Activated naive CD8-positive, alpha-beta T cell treated with anti-CD3 and anti-CD28 coated beads for 36 hours (primary cell): ENCODE measurements around the gene UBE2L3. TPM values are rescaled to one million over a fixed set of nuclear protein-coding genes. Genes with fewer than 3 reads are reported as not detected.
A peak's percentile ranks its signal among the peaks of the same experiment; 100 is the strongest.
"Not testable (repeated sequence)": the region's sequence is repeated elsewhere in the genome, so short reads cannot be mapped to it uniquely, and the experiment has no call there.

Experiments used
- DNase-seq: peaks from one replicate; pipeline ENCODE4 v3.0.0; 2021
- H3K27ac Mint-ChIP-seq: one replicate; pipeline ENCODE4 v1.8.0; 2022; ENCODE audit warnings: mild to moderate bottlenecking, moderate library complexity, mixed read lengths
- H3K27me3 Mint-ChIP-seq: one replicate; pipeline ENCODE4 v1.8.0; 2022; ENCODE audit warnings: mild to moderate bottlenecking, mixed read lengths
- H3K36me3 Mint-ChIP-seq: one replicate; pipeline ENCODE4 v1.8.0; 2021; ENCODE audit warnings: mild to moderate bottlenecking, mixed read lengths
- H3K4me1 Mint-ChIP-seq: one replicate; pipeline ENCODE4 v1.8.0; 2021; ENCODE audit warnings: mixed read lengths
- H3K4me3 Mint-ChIP-seq: one replicate; pipeline ENCODE4 v1.8.0; 2022; ENCODE audit warnings: mild to moderate bottlenecking, moderate library complexity, mixed read lengths
- H3K9me3 Mint-ChIP-seq: one replicate; pipeline ENCODE4 v1.8.0; 2022; ENCODE audit warnings: mixed read lengths
- total RNA-seq, 2 experiments: library from RNA; stranded (reverse); gene quantifications; one replicate each; pipeline ENCODE4 v1.2.3, GENCODE V29; 2021

The UBE2L3 gene
- total RNA-seq, 2 experiments from 2014 or later: 70.0 to 72.9 TPM

DNA sequence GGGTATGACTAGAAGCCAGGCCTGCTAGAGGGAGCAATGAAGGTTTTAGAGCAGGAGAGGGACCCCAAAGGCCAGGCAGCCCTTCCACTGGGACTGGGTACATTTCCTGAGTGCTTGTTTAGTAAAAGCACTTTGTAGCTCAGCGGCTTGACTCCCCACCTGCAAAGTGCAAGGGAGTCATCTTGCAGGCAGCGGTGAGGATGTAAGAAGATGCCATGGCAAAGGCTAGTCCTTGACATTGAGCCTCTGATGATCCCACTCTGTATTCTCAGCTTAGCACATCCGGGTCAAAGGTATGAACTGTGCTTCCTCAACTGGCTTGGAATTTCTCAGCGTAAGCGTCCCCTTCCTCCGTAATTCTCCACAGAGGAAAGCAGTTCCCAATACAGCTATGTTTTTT is 3.1 kb upstream of the UBE2L3 start:
- no peak overlapping the region for H3K27ac Mint-ChIP-seq

GRCh38 chr22:21568347-21569075 is 997 bp downstream of the UBE2L3 start:
- no peaks in the 10 kb centered on the region for H3K27me3 Mint-ChIP-seq
- H3K4me1 Mint-ChIP-seq: peaks cover 44% of the 10 kb centered on the region
- peak overlapping the region; percentile 96 for H3K4me3 Mint-ChIP-seq
- no peaks in the 10 kb centered on the region for H3K9me3 Mint-ChIP-seq
- H3K27ac Mint-ChIP-seq: peak overlapping the region; percentile 93
- H3K36me3 Mint-ChIP-seq: peaks cover 36% of the 10 kb centered on the region
- peak; percentile 36 for DNase-seq

More for the DNA sequence above, 3.1 kb upstream of the UBE2L3 start:
- peaks cover 11% of the 10 kb centered on the region for H3K4me1 Mint-ChIP-seq
- H3K9me3 Mint-ChIP-seq: no peaks in the 10 kb centered on the region
- DNase-seq: no peak
- H3K36me3 Mint-ChIP-seq: peaks cover 11% of the 10 kb centered on the region
- no peak overlapping the region for H3K4me3 Mint-ChIP-seq
- H3K27me3 Mint-ChIP-seq: no peaks in the 10 kb centered on the region

DNA sequence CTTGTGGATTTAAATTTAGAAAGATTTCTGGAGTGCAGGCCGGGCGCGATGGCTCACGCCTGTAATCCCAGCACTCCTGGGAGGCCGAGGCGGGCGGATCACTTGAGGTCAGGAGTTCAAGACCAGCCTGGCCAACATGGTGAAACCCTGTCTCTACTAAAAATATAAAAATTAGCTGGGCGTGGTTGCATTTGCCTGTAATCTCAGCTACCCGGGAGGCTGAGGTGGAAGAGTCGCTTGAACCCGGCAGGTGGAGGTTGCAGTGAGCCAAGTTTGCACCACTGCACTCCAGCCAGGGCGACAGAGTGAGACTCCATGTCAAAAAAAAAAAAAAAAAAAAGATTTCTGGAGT is 1.5 kb downstream of the UBE2L3 start:
- Mint-ChIP-seq H3K36me3 (peaks cover 36% of the 10 kb centered on the region), H3K4me1 (peaks cover 48% of the 10 kb centered on the region), H3K27ac (peak overlapping the region; percentile 93), H3K4me3 (peak overlapping the region; percentile 96)
- not testable (repeated sequence) for H3K9me3 Mint-ChIP-seq, DNase-seq, H3K27me3 Mint-ChIP-seq

DNA sequence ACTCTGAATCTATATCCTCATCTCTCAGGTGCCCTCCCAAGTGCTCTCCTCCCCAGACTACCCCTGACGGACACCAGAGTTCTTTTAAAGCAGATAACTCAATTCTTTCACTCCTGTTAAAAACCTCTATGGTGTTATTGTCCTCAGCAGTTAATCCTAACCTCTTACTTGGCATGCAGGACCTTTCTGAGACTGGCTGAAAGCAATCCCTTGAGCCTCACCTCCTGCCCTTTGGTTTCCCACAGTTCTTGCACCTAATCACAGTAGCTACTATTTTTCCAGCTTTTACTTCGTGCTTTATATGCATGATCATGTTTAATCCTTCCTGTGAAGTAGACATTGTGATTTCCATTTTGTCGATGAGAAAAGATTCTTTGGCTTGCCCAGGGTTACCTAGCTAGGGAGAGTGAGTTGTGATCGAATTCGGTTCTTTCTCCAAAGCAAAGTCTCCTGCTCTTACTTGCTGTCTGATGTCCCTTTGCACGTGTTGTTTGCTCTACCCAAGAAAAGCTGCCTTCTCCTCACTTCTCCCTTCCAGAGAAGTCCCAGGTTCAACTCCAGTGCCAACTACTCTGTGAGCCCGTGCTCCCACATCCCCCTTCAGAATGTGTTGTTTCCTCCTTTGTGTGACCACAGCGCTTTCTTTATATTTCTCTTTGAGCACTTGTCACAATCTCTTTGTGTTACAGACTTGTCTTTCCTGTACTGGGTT is 2.1 kb downstream of the UBE2L3 start:
- no peaks in the 10 kb centered on the region for H3K27me3 Mint-ChIP-seq
- H3K9me3 Mint-ChIP-seq: no peaks in the 10 kb centered on the region
- peak overlapping the region; percentile 68 for H3K27ac Mint-ChIP-seq
- peaks cover 40% of the 10 kb centered on the region for H3K36me3 Mint-ChIP-seq
- H3K4me1 Mint-ChIP-seq: peaks cover 52% of the 10 kb centered on the region
- DNase-seq: no peak
- peak overlapping the region; percentile 96 for H3K4me3 Mint-ChIP-seq

GRCh38 chr22:21570398-21570797 is 2.9 kb downstream of the UBE2L3 start:
- Mint-ChIP-seq H3K27ac (peak overlapping the region; percentile 34), H3K4me3 (peak overlapping the region; percentile 7), H3K9me3 (no peaks in the 10 kb centered on the region)

DNA sequence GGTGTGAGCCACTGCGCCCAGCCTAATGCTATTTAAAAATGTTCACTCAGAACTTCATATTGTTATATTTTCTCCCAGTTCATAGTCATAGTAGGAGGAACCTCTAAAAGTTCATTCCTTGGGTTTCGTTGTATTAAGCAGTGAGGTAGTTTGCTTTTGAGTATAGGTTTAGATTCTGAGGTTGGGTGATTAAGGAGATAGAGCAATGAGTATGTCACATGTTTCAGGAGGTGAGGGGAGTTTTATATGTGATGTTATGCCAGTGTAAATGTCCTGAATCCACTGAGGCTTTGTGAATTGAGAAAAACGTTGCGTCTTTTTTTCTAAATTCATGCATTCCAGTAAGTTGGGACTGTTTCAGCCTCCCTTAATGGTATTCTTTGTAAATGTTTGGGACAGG is 4.2 kb downstream of the UBE2L3 start:
- Mint-ChIP-seq H3K4me3 (peak overlapping the region; percentile 11), H3K9me3 (no peaks in the 10 kb centered on the region), H3K4me1 (peaks cover 54% of the 10 kb centered on the region), H3K27ac (peak overlapping the region; percentile 78), H3K27me3 (no peaks in the 10 kb centered on the region), H3K36me3 (peaks cover 42% of the 10 kb centered on the region)
- DNase-seq: no peak

More at GRCh38 chr22:21570398-21570797, 2.9 kb downstream of the UBE2L3 start:
- Mint-ChIP-seq H3K27me3 (no peaks in the 10 kb centered on the region), H3K36me3 (peaks cover 41% of the 10 kb centered on the region), H3K4me1 (peaks cover 52% of the 10 kb centered on the region)
- no peak for DNase-seq

- no peak overlapping the region for H3K4me3 Mint-ChIP-seq
- peaks cover 47% of the 10 kb centered on the region for H3K36me3 Mint-ChIP-seq
- H3K27me3 Mint-ChIP-seq: no peaks in the 10 kb centered on the region
- H3K4me1 Mint-ChIP-seq: peaks cover 61% of the 10 kb centered on the region
- H3K27ac Mint-ChIP-seq: no peak overlapping the region
- no peaks in the 10 kb centered on the region for H3K9me3 Mint-ChIP-seq
- DNase-seq: no peak
These were observed 5.8 kb downstream of the UBE2L3 start for GRCh38 chr22:21573293-21573734.

GRCh38 chr22:21573750-21574494 is 6.4 kb downstream of the UBE2L3 start:
- Mint-ChIP-seq H3K4me1 (peaks cover 60% of the 10 kb centered on the region), H3K27me3 (no peaks in the 10 kb centered on the region)

GRCh38 chr22:21579474-21579851 is 11.9 kb downstream of the UBE2L3 start:
- peaks cover 37% of the 10 kb centered on the region for H3K4me1 Mint-ChIP-seq
- no peak overlapping the region for H3K27ac Mint-ChIP-seq
- H3K9me3 Mint-ChIP-seq: no peaks in the 10 kb centered on the region
- H3K36me3 Mint-ChIP-seq: peaks cover 15% of the 10 kb centered on the region
- no peak for DNase-seq
- H3K4me3 Mint-ChIP-seq: no peak overlapping the region
- H3K27me3 Mint-ChIP-seq: no peaks in the 10 kb centered on the region

More at GRCh38 chr22:21573750-21574494, 6.4 kb downstream of the UBE2L3 start:
- H3K9me3 Mint-ChIP-seq: no peaks in the 10 kb centered on the region
- H3K27ac Mint-ChIP-seq: no peak overlapping the region
- peaks cover 43% of the 10 kb centered on the region for H3K36me3 Mint-ChIP-seq
- H3K4me3 Mint-ChIP-seq: no peak overlapping the region
- no peak for DNase-seq

GRCh38 chr22:21580623-21581007 is 13.1 kb downstream of the UBE2L3 start:
- not testable (repeated sequence) for H3K27ac Mint-ChIP-seq, H3K27me3 Mint-ChIP-seq
- H3K4me1 Mint-ChIP-seq: peaks cover 43% of the 10 kb centered on the region

DNA sequence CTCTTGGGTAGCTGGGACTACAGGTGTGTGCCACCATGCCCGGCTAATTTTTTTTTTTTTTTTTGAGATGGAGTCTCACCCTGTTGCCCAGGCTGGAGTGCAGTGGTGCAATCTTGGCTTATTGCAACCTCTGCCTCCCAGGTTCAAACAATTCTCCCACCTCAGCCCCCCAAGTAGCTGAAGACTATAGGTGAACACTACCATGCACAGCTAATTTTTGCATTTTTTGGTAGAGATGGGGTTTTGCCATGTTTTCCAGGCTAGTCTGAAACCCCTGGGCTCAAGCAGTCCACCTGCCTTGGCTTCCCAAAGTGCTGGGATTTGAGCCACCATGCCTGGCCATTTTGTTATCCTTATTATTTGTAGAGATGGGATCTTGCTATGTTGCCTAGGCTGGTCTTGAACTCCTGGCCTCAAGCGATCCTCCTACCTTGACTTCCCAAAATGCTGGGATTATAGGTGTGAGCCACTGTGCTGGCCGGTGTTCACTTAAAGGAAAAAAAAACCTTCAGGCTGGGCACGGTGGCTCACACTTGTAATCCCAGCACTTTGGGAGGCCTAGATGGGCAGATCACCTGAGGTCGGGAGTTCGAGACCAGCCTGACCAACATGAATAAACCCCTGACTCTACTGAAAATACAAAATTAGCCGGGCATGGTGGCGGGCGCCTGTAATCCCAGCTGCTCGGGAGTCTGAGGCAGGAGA is 13.6 kb downstream of the UBE2L3 start:
- not testable (repeated sequence) for H3K4me3 Mint-ChIP-seq, H3K9me3 Mint-ChIP-seq, DNase-seq, H3K27ac Mint-ChIP-seq, H3K27me3 Mint-ChIP-seq
- peaks cover 43% of the 10 kb centered on the region for H3K4me1 Mint-ChIP-seq
- H3K36me3 Mint-ChIP-seq: peaks cover 18% of the 10 kb centered on the region

More at GRCh38 chr22:21580623-21581007, 13.1 kb downstream of the UBE2L3 start:
- peaks cover 17% of the 10 kb centered on the region for H3K36me3 Mint-ChIP-seq
- H3K4me3 Mint-ChIP-seq, H3K9me3 Mint-ChIP-seq, DNase-seq: not testable (repeated sequence)

DNA sequence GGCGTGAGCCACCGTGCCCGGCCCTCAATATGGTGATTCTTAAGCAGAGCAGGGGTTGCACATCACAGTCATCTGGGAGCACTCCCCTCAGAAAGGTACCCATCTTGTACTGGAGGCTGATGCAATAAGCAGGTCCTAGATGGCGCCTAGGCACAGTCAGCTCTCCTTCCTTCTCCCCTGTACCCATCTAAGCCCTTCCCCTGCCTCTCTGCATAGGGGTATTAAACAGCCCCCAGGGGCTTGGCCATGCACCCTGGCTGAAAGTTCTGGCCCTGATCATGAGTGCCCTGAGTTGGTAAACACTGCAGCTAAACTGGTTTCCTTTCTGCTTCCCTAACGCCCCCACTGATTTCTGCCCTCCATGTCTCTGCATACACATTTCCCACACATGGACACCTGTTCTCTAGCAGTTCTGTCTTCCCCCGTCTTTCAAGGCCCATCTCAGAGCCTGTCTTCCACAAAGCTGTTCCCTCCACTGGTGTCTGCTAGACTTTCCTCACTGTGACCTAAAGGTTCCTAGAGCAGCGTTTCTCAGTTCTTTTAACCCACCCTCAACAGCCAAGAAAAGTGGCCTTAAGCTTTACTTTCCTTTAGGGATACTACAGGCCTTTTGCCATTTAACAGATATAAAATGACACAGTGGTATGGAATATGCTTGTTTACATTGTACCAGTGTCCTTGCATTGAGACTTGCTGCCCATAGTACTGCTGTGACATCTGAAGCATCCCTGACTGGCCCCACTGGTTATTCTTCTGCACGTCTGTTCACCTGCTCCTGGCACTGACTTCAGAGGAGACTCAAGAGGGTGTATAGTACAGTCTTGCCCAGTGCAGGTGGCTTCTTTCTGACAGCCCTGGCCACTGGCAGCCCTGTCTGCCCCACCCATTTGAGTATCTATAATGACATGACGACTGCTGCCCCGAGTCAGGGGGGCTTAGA is 15.6 kb downstream of the UBE2L3 start:
- Mint-ChIP-seq H3K27ac (peak overlapping the region; percentile 35), H3K4me1 (peaks cover 42% of the 10 kb centered on the region), H3K4me3 (no peak overlapping the region)

GRCh38 chr22:21585389-21585788 is 17.9 kb downstream of the UBE2L3 start:
- peaks cover 37% of the 10 kb centered on the region for H3K4me1 Mint-ChIP-seq

More for the DNA sequence above, 15.6 kb downstream of the UBE2L3 start:
- Mint-ChIP-seq H3K27me3 (no peaks in the 10 kb centered on the region), H3K9me3 (no peaks in the 10 kb centered on the region), H3K36me3 (peaks cover 14% of the 10 kb centered on the region)
- no peak for DNase-seq

More at GRCh38 chr22:21585389-21585788, 17.9 kb downstream of the UBE2L3 start:
- DNase-seq: no peak
- Mint-ChIP-seq H3K4me3 (no peak overlapping the region), H3K9me3 (no peaks in the 10 kb centered on the region), H3K27me3 (no peaks in the 10 kb centered on the region), H3K27ac (no peak overlapping the region), H3K36me3 (peaks cover 6% of the 10 kb centered on the region)
